ENCODE results near the gene GABRG3. TPM values are rescaled to one million over a fixed set of nuclear protein-coding genes. Genes with fewer than 3 reads are reported as not detected.

Gene GABRG3
- total and polyA plus RNA-seq, 3 experiments from 2014 or later: not detected

GRCh38 chr15:27039152-27039551 is 68.2 kb downstream of the GABRG3 start:
- DNase-seq: no peak
- H3K27ac ChIP-seq (ENCODE audit: low read depth, low read length): no peak overlapping the region
- H3K4me3 ChIP-seq (ENCODE audit: low read length): no peak overlapping the region
- no peaks in the 10 kb centered on the region for H3K27me3 ChIP-seq (ENCODE audit: insufficient read depth, low read length, poor library complexity, severe bottlenecking)
- ChIA-PET CTCF (no interaction called here), POLR2A (no interaction called here)
- no peaks in the 10 kb centered on the region for H3K9me3 ChIP-seq (ENCODE audit: low read length)
- Mint-ChIP-seq H3K9me3 (peaks cover 3 to 13% (median 4%) of the 10 kb centered on the region in 5 donors), H3K27ac (no peak overlapping the region), H3K4me1 (no peaks in the 10 kb centered on the region), H3K27me3 (peaks cover 0 to 2% of the 10 kb centered on the region in 2 donors), H3K4me3 (no peak overlapping the region), H3K36me3 (no peaks in the 10 kb centered on the region)
- H3K4me1 ChIP-seq (ENCODE audit: insufficient read depth, low read length): no peaks in the 10 kb centered on the region
- H3K36me3 ChIP-seq (ENCODE audit: insufficient read depth, low read length): no peaks in the 10 kb centered on the region

- H3K27me3 ChIP-seq (ENCODE audit: insufficient read depth, low read length, poor library complexity, severe bottlenecking): no peaks in the 10 kb centered on the region
- no peak overlapping the region for H3K27ac ChIP-seq (ENCODE audit: low read depth, low read length)
- H3K4me3 ChIP-seq (ENCODE audit: low read length): no peak overlapping the region
- Mint-ChIP-seq H3K27me3 (peaks cover 0 to 2% of the 10 kb centered on the region in 2 donors), H3K4me1 (no peaks in the 10 kb centered on the region), H3K4me3 (no peak overlapping the region), H3K27ac (no peak overlapping the region), H3K36me3 (no peaks in the 10 kb centered on the region), H3K9me3 (peaks cover 4 to 13% (median 7%) of the 10 kb centered on the region in 5 donors)
- DNase-seq: no peak
- CTCF ChIA-PET: no interaction called here
- POLR2A ChIA-PET: no interaction called here
- no peaks in the 10 kb centered on the region for H3K9me3 ChIP-seq (ENCODE audit: low read length)
- H3K36me3 ChIP-seq (ENCODE audit: insufficient read depth, low read length): no peaks in the 10 kb centered on the region
- H3K4me1 ChIP-seq (ENCODE audit: insufficient read depth, low read length): no peaks in the 10 kb centered on the region
Observed at GRCh38 chr15:27042230-27042629, 71.2 kb downstream of the GABRG3 start.

GRCh38 chr15:27042646-27043045 is 71.7 kb downstream of the GABRG3 start:
- Histone ChIP-seq H3K4me3 (ENCODE audit: low read length) (no peak overlapping the region), H3K27ac (ENCODE audit: low read depth, low read length) (no peak overlapping the region), H3K9me3 (ENCODE audit: low read length) (no peaks in the 10 kb centered on the region), H3K27me3 (ENCODE audit: insufficient read depth, low read length, poor library complexity, severe bottlenecking) (no peaks in the 10 kb centered on the region), H3K4me1 (ENCODE audit: insufficient read depth, low read length) (no peaks in the 10 kb centered on the region), H3K36me3 (ENCODE audit: insufficient read depth, low read length) (no peaks in the 10 kb centered on the region)
- H3K27me3 Mint-ChIP-seq: peaks cover 0 to 2% of the 10 kb centered on the region in 2 donors
- H3K4me3 Mint-ChIP-seq: no peak overlapping the region
- POLR2A ChIA-PET: no interaction called here
- CTCF ChIA-PET: no interaction called here
- no peak overlapping the region for H3K27ac Mint-ChIP-seq
- H3K9me3 Mint-ChIP-seq: peaks cover 2 to 13% (median 7%) of the 10 kb centered on the region in 5 donors
- no peaks in the 10 kb centered on the region for H3K36me3 Mint-ChIP-seq
- DNase-seq: no peak
- H3K4me1 Mint-ChIP-seq: no peaks in the 10 kb centered on the region

- Mint-ChIP-seq H3K9me3 (peaks cover 4 to 13% (median 6%) of the 10 kb centered on the region in 5 donors), H3K4me3 (no peak overlapping the region), H3K36me3 (no peaks in the 10 kb centered on the region), H3K27ac (no peak overlapping the region), H3K4me1 (no peaks in the 10 kb centered on the region), H3K27me3 (peaks cover 0 to 2% of the 10 kb centered on the region in 2 donors)
- ChIA-PET POLR2A (no interaction called here), CTCF (no interaction called here)
- no peak overlapping the region for H3K4me3 ChIP-seq (ENCODE audit: low read length)
- H3K36me3 ChIP-seq (ENCODE audit: insufficient read depth, low read length): no peaks in the 10 kb centered on the region
- no peaks in the 10 kb centered on the region for H3K4me1 ChIP-seq (ENCODE audit: insufficient read depth, low read length)
- DNase-seq: no peak
- H3K27me3 ChIP-seq (ENCODE audit: insufficient read depth, low read length, poor library complexity, severe bottlenecking): no peaks in the 10 kb centered on the region
- no peak overlapping the region for H3K27ac ChIP-seq (ENCODE audit: low read depth, low read length)
- H3K9me3 ChIP-seq (ENCODE audit: low read length): no peaks in the 10 kb centered on the region
Observed at GRCh38 chr15:27043770-27044169, 72.8 kb downstream of the GABRG3 start.

- H3K27ac Mint-ChIP-seq: no peak overlapping the region
- POLR2A ChIA-PET: no interaction called here
Observed at GRCh38 chr15:27045796-27046195, 74.8 kb downstream of the GABRG3 start.

GRCh38 chr15:27046880-27047279 is 75.9 kb downstream of the GABRG3 start:
- no peaks in the 10 kb centered on the region for H3K36me3 ChIP-seq (ENCODE audit: insufficient read depth, low read length)
- H3K4me3 Mint-ChIP-seq: no peak overlapping the region
- H3K36me3 Mint-ChIP-seq: no peaks in the 10 kb centered on the region
- peaks cover 0 to 2% of the 10 kb centered on the region in 2 donors for H3K27me3 Mint-ChIP-seq
- no peaks in the 10 kb centered on the region for H3K4me1 Mint-ChIP-seq
- H3K9me3 ChIP-seq (ENCODE audit: low read length): no peaks in the 10 kb centered on the region
- no peak for DNase-seq
- peaks cover 0 to 15% (median 6%) of the 10 kb centered on the region in 5 donors for H3K9me3 Mint-ChIP-seq
- CTCF ChIA-PET: no interaction called here
- H3K27ac ChIP-seq (ENCODE audit: low read depth, low read length): no peak overlapping the region
- no peak overlapping the region for H3K4me3 ChIP-seq (ENCODE audit: low read length)
- no peaks in the 10 kb centered on the region for H3K4me1 ChIP-seq (ENCODE audit: insufficient read depth, low read length)
- POLR2A ChIA-PET: no interaction called here
- H3K27ac Mint-ChIP-seq: no peak overlapping the region
- no peaks in the 10 kb centered on the region for H3K27me3 ChIP-seq (ENCODE audit: insufficient read depth, low read length, poor library complexity, severe bottlenecking)

More at GRCh38 chr15:27045796-27046195, 74.8 kb downstream of the GABRG3 start:
- Mint-ChIP-seq H3K4me3 (no peak overlapping the region), H3K9me3 (peaks cover 4 to 15% (median 7%) of the 10 kb centered on the region in 5 donors), H3K27me3 (peaks cover 0 to 2% of the 10 kb centered on the region in 2 donors), H3K36me3 (no peaks in the 10 kb centered on the region), H3K4me1 (no peaks in the 10 kb centered on the region)
- no peaks in the 10 kb centered on the region for H3K36me3 ChIP-seq (ENCODE audit: insufficient read depth, low read length)
- no peak overlapping the region for H3K4me3 ChIP-seq (ENCODE audit: low read length)
- no peak overlapping the region for H3K27ac ChIP-seq (ENCODE audit: low read depth, low read length)
- no peaks in the 10 kb centered on the region for H3K27me3 ChIP-seq (ENCODE audit: insufficient read depth, low read length, poor library complexity, severe bottlenecking)
- no peak for DNase-seq
- no peaks in the 10 kb centered on the region for H3K4me1 ChIP-seq (ENCODE audit: insufficient read depth, low read length)
- no peaks in the 10 kb centered on the region for H3K9me3 ChIP-seq (ENCODE audit: low read length)
- CTCF ChIA-PET: no interaction called here

- no peak overlapping the region for H3K27ac Mint-ChIP-seq
- Histone ChIP-seq H3K36me3 (ENCODE audit: insufficient read depth, low read length) (no peaks in the 10 kb centered on the region), H3K9me3 (ENCODE audit: low read length) (no peaks in the 10 kb centered on the region), H3K4me1 (ENCODE audit: insufficient read depth, low read length) (no peaks in the 10 kb centered on the region), H3K27me3 (ENCODE audit: insufficient read depth, low read length, poor library complexity, severe bottlenecking) (no peaks in the 10 kb centered on the region), H3K27ac (ENCODE audit: low read depth, low read length) (no peak overlapping the region), H3K4me3 (ENCODE audit: low read length) (no peak overlapping the region)
- no peaks in the 10 kb centered on the region for H3K36me3 Mint-ChIP-seq
- peaks cover 0 to 13% (median 3%) of the 10 kb centered on the region in 5 donors for H3K9me3 Mint-ChIP-seq
- DNase-seq: no peak
- H3K4me1 Mint-ChIP-seq: no peaks in the 10 kb centered on the region
- no peak overlapping the region for H3K4me3 Mint-ChIP-seq
- CTCF ChIA-PET: no interaction called here
- POLR2A ChIA-PET: no interaction called here
- H3K27me3 Mint-ChIP-seq: no peaks in the 10 kb centered on the region
Observed at GRCh38 chr15:27050163-27050562, 79.2 kb downstream of the GABRG3 start.

GRCh38 chr15:27054426-27054825 is 83.4 kb downstream of the GABRG3 start:
- Histone ChIP-seq H3K4me3 (ENCODE audit: low read length) (no peak overlapping the region), H3K4me1 (ENCODE audit: insufficient read depth, low read length) (no peaks in the 10 kb centered on the region), H3K9me3 (ENCODE audit: low read length) (no peaks in the 10 kb centered on the region), H3K27me3 (ENCODE audit: insufficient read depth, low read length, poor library complexity, severe bottlenecking) (no peaks in the 10 kb centered on the region), H3K36me3 (ENCODE audit: insufficient read depth, low read length) (no peaks in the 10 kb centered on the region), H3K27ac (ENCODE audit: low read depth, low read length) (no peak overlapping the region)
- Mint-ChIP-seq H3K4me1 (no peaks in the 10 kb centered on the region), H3K27me3 (no peaks in the 10 kb centered on the region), H3K27ac (no peak overlapping the region), H3K36me3 (no peaks in the 10 kb centered on the region), H3K4me3 (no peak overlapping the region), H3K9me3 (peaks cover under 1 to 17% (median 4%) of the 10 kb centered on the region in 5 donors)
- no peak for DNase-seq
- CTCF ChIA-PET: no interaction called here
- POLR2A ChIA-PET: no interaction called here

Data from CD8-positive, alpha-beta memory T cell (primary cell).